ENCODE measurements around the gene CMTM2.

Gene CMTM2

GRCh38 chr16:66568355-66568754 is 10.9 kb upstream of the CMTM2 start:
- Histone ChIP-seq H2AFZ (ENCODE audit: low read depth, low read length, severe bottlenecking) (no peak overlapping the region), H3K9ac (ENCODE audit: low read length) (no peak overlapping the region), H3K4me3 (ENCODE audit: insufficient read depth, low read length, poor library complexity, severe bottlenecking) (no peak overlapping the region), H3K27me3 (ENCODE audit: low read length) (no peaks in the 10 kb centered on the region), H3K9me2 (replicated peaks; ENCODE audit: insufficient read depth, low read length) (no peaks in the 10 kb centered on the region), H3K36me3 (ENCODE audit: low read length) (peaks cover 22% of the 10 kb centered on the region), H4K20me1 (ENCODE audit: low read depth, low read length) (no peaks in the 10 kb centered on the region), H3K79me2 (ENCODE audit: insufficient read depth, low read length) (no peaks in the 10 kb centered on the region; the same call in 1 of the 2 replicates), H3K27ac (ENCODE audit: low read depth, low read length) (no peak overlapping the region), H3K4me2 (ENCODE audit: low read depth, low read length, poor library complexity, severe bottlenecking) (no peak overlapping the region), H3K9me3 (ENCODE audit: insufficient read depth, low read length) (no peaks in the 10 kb centered on the region), H3F3A (ENCODE audit: insufficient read depth) (peaks cover 10% of the 10 kb centered on the region; the same call in 1 of the 2 replicates)
- no peak for TF ChIP-seq CTCF (IDR thresholded peaks at IDR 0.05; ENCODE audit: insufficient read depth, low read length, poor library complexity, severe bottlenecking)
- TF ChIP-seq EZH2phosphoT487 (conservative IDR thresholded peaks at IDR 0.05; ENCODE audit: low read length): no peak

- H3K9ac ChIP-seq (ENCODE audit: low read length): no peak overlapping the region
Measured at GRCh38 chr16:66569131-66569530, 10.1 kb upstream of the CMTM2 start.

GRCh38 chr16:66569827-66570405 is 9.3 kb upstream of the CMTM2 start:
- Histone ChIP-seq H3F3A (ENCODE audit: insufficient read depth) (peaks cover 10% of the 10 kb centered on the region; the same call in 1 of the 2 replicates), H2AFZ (ENCODE audit: low read depth, low read length, severe bottlenecking) (no peak overlapping the region), H3K9me3 (ENCODE audit: insufficient read depth, low read length) (no peaks in the 10 kb centered on the region), H3K27ac (ENCODE audit: low read depth, low read length) (no peak overlapping the region), H3K9me2 (replicated peaks; ENCODE audit: insufficient read depth, low read length) (no peaks in the 10 kb centered on the region), H3K4me3 (ENCODE audit: insufficient read depth, low read length, poor library complexity, severe bottlenecking) (no peak overlapping the region), H3K79me2 (ENCODE audit: insufficient read depth, low read length) (no peaks in the 10 kb centered on the region), H3K4me2 (ENCODE audit: low read depth, low read length, poor library complexity, severe bottlenecking) (no peak overlapping the region), H4K20me1 (ENCODE audit: low read depth, low read length) (no peaks in the 10 kb centered on the region), H3K9ac (ENCODE audit: low read length) (no peak overlapping the region), H3K36me3 (ENCODE audit: low read length) (peaks cover 14% of the 10 kb centered on the region), H3K27me3 (ENCODE audit: low read length) (no peaks in the 10 kb centered on the region)
- TF ChIP-seq EZH2phosphoT487 (conservative IDR thresholded peaks at IDR 0.05; ENCODE audit: low read length): no peak
- TF ChIP-seq CTCF (IDR thresholded peaks at IDR 0.05; ENCODE audit: insufficient read depth, low read length, poor library complexity, severe bottlenecking): no peak

More at GRCh38 chr16:66569131-66569530, 10.1 kb upstream of the CMTM2 start:
- Histone ChIP-seq H2AFZ (ENCODE audit: low read depth, low read length, severe bottlenecking) (no peak overlapping the region), H3F3A (ENCODE audit: insufficient read depth) (peaks cover 10% of the 10 kb centered on the region; the same call in 1 of the 2 replicates), H3K79me2 (ENCODE audit: insufficient read depth, low read length) (no peaks in the 10 kb centered on the region), H3K4me3 (ENCODE audit: insufficient read depth, low read length, poor library complexity, severe bottlenecking) (no peak overlapping the region), H3K9me2 (replicated peaks; ENCODE audit: insufficient read depth, low read length) (no peaks in the 10 kb centered on the region), H3K36me3 (ENCODE audit: low read length) (peaks cover 15% of the 10 kb centered on the region), H3K27me3 (ENCODE audit: low read length) (no peaks in the 10 kb centered on the region), H4K20me1 (ENCODE audit: low read depth, low read length) (no peaks in the 10 kb centered on the region), H3K4me2 (ENCODE audit: low read depth, low read length, poor library complexity, severe bottlenecking) (no peak overlapping the region), H3K27ac (ENCODE audit: low read depth, low read length) (no peak overlapping the region), H3K9me3 (ENCODE audit: insufficient read depth, low read length) (no peaks in the 10 kb centered on the region)
- TF ChIP-seq EZH2phosphoT487 (conservative IDR thresholded peaks at IDR 0.05; ENCODE audit: low read length) (no peak), CTCF (IDR thresholded peaks at IDR 0.05; ENCODE audit: insufficient read depth, low read length, poor library complexity, severe bottlenecking) (no peak)
